EH (cell line): ENCODE results near the gene ETHE1.

ENCODE experiments used
- DNase-seq: peaks from one replicate; pipeline ENCODE4 v3.0.0-alpha.2; 2015; ENCODE audit warnings: low read depth

ETHE1 gene

GRCh38 chr19:43489310-43489709 lies 37.7 kb downstream of the ETHE1 start:
- DNase-seq, result no peak

DNA sequence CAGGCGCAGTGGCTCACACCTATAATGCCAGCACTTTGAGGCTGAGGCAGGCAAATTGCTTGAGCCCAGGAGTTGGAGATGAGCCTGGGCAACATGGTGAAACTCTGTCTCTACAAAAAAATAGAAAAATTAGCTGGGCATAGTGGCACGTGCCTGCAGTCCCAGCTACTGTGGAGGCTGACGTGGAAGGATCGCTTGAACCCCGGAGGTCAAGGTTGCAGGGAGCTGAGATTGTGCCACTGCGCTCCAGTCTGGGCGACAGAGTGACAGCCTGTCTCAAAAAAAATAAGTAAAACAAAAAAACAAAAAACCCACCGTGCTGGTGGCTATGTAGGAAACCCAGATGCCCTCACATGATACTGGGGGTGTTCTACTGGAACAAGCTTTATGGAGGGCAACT lies 38.8 kb downstream of the ETHE1 start:
- no peak for DNase-seq

DNA sequence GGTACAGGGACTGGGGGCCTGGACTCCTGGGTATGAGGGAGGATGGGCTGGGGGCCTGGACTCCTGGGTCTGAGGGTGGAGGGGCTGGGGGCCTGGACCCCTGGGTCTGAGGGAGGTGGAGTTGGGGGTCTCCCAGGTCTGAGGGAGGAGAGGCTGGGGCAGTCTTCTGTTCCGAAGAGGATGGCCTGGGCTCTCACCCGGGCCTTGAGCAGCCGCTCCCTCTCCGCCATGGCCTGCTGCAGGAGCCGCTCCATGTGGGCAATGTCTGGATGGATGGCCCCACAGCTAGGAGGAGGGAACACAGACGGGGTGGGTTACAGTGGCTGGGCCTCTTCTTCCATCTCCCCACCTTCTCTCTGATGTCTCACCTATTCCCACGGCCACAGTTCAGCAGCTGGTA lies 40.6 kb downstream of the ETHE1 start:
- no peak for DNase-seq

GRCh38 chr19:43485951-43486350 lies 41.0 kb downstream of the ETHE1 start:
- DNase-seq, result no peak

GRCh38 chr19:43483281-43483680 lies 43.7 kb downstream of the ETHE1 start:
- no peak for DNase-seq

GRCh38 chr19:43482193-43482592 lies 44.8 kb downstream of the ETHE1 start:
- DNase-seq, result no peak

- no peak for DNase-seq
Measured at GRCh38 chr19:43481701-43482100, 45.3 kb downstream of the ETHE1 start.

GRCh38 chr19:43480574-43480973 lies 46.4 kb downstream of the ETHE1 start:
- DNase-seq, result no peak

- no peak for DNase-seq
Measured at GRCh38 chr19:43479961-43480561, 46.9 kb downstream of the ETHE1 start.

DNA sequence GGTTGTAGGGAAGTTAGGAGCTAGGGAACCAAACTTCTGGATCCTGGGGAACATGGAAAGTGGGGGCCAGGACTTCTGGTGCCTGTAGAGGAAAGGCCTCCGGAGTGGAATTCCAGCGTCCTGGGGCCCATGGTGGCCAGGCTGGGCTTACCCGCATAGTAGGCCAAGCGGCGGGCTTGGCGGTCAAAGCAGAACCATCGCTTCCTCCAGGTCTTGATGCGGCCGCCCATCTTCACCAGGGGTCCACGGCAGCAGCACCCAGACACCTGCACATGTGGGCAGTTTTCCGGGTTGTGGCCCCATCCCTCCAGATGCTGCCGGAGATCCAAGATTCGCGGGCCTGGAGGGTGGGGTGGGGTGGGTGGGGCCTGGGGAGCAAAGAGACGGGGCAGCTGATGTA lies 47.8 kb downstream of the ETHE1 start:
- DNase-seq, result no peak

GRCh38 chr19:43478323-43478722 lies 48.7 kb downstream of the ETHE1 start:
- no peak for DNase-seq

DNA sequence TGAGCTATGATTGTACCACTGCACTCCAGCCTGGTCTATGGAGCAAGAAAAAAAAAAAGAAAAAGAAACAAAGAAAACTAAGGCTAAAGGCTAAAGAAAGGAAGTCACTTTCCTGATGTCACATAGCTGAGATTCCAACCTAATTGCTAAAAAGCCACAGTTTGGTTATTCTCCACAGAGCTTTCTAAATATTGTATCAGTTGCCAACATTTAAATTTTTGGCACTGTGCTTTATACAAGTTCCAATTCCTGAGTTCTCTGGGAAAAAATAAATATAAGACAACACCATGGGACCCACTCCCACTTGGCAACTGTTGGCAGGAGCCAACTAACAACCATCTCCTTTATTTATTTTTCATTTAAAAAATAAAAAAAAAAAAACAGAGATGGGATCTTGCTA lies 50.4 kb downstream of the ETHE1 start:
- peak; percentile 95 for DNase-seq

GRCh38 chr19:43474986-43475705 lies 51.9 kb downstream of the ETHE1 start:
- peak; percentile 86 for DNase-seq

DNA sequence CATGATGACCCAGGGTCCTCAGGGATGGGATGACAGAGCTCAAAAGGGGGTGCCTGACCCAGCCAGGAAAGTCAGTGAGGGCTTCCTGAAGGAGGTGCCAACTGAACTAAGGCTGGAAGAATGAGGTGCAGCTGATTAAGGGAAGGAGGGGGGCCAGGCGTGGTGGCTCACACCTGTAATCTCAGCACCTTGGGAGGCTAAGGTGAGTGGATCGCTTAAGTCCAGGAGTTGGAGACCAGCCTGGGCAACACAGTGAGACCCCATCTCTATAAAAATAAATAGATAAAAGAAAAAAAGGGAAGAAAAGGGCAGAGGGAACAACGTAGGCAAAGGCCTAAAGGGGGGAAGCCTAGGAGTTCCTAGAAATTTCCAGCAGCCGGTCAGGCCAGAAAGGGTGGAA lies 52.5 kb downstream of the ETHE1 start:
- no peak for DNase-seq

DNA sequence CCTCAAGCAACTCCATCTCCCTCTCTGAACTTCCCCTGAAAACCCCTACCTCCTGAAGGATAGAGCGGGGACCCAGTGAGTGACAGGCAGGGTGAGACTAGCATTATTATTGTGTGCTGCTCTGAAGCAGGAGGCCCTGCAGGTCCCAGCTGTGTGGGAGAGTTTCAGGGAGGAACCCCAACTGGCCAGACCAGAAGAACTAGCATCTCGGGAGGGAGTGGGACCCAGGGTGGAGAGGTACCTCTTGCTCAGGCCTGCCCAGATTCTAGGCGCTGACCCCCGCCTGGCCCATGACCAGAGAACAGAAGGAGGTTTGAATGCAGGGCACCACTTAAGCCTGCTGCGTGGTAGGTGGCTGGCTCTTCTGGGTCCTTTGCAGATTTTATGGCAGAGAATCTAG lies 55.9 kb downstream of the ETHE1 start:
- no peak for DNase-seq

DNA sequence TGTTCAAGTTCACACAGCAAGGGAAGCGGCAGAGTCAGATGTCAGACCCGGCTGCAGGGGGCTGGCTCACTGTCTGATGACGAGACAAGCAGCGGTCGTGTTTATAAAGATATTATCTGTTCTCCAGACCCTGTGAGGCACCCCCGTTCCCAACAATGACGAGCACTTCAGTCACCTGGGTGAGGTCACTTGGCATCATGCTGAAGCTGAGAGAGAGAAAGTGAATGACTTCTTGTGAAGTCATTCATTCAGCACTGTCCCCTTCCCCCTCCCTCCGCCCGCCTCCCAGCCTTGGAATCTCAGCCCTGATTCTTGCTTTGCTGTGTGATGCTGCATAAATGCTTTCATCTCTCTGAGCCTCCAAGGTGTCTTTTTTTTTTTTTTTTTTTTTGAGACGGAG lies 56.7 kb downstream of the ETHE1 start:
- peak; percentile 64 for DNase-seq

GRCh38 chr19:43469160-43469480 lies 57.9 kb downstream of the ETHE1 start:
- DNase-seq, result peak; percentile 51

GRCh38 chr19:43468354-43469159 lies 58.4 kb downstream of the ETHE1 start:
- DNase-seq, result no peak

DNA sequence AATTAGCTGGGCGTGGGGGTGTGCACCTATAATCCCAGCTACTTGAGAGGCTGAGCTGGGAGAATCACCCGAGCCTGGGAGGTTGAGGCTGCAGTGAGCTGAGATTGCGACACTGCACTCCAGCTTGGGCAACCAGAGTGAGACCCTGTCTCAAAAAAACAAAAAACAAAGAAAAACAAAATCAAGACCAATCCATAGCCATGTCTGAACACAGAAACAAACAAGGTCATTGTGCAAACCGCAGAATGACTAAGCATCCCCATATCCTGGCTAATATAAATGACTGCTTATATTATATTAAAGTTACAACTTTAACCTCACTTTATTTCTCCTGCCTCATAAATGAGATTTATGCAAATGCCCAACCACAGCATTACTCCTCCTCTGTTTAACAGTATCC lies 59.3 kb downstream of the ETHE1 start:
- DNase-seq, result peak; percentile 71

DNA sequence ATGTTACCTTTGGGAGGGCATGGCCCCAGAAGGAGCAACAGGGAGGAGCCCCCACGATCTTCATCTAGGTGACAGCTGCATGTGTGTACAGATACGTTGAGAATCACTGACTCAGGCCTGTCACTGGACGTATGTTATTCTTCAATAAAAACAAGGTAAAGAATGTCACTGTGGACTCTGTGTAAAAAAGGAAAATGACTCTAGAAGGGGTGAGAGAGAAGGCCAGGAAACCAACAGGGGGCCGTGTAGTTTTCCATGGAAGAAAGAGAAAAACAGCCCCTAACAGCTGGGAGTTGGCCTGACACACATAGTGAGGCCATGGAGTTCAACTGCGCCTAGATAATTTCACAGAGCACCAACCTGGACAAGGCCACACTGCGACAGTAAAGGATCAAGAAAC lies 59.7 kb downstream of the ETHE1 start:
- no peak for DNase-seq

DNA sequence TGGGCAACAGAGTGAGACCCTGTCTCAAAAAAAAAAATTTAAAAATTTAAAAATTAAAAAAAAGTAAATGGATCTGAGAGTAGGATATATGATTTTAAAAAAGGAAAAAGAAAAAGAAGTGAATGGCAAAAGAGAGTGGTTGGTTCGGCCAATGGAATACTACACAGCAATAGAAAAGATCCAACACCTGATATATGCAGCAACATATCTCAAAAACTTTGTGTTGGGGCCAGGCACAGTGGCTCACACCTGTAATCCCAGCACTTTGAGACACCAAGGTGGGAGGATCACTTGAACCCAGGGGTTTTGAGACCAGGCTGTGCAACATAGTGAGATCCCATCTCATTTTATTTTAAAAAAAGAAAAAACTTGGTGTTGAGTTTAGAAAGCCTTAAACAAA lies 60.2 kb downstream of the ETHE1 start:
- no peak for DNase-seq

DNA sequence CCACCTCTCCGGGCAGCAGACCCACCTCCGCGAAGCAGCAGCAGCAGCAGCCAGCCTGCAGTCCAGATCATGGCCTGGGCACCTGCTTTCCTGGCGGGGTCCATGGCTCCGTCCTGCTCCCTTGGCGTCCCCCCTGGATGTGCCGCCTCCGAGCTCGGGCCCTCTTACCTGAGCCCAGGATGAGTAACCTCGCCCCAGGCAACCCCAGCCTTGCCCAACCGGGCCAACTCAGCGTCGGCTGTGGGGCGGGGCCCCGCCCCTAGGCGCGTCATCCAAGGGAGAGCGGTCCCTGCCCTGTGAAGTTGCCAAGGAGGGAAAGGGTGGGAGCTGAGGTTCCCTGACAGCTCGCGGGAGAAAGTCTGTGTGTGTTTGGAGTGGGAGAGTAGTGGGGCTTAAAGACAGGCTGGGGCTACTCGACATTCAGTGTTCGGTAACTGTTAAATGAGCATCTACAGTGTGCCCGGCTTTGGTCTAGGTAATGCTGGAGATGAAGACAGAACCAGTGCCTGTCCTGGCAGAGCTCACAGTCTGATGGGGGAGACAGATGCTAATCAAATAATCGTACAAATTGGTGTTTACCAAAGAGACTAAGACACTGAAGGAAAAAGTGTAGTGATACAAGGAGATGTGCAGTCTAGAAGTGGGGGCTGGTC lies 61.4 kb downstream of the ETHE1 start, which contains the start of gene LYPD3:
Gene LYPD3 (minus strand): TSS at position 141 of the 653 bp plus-strand sequence. CDS start 37 bp downstream, at position 104.
- DNase-seq, result peak; percentile 60
